Fibroblast of lung (primary cell): ENCODE data around the gene SFT2D2. TPM values are rescaled to one million over a fixed set of nuclear protein-coding genes. Genes with fewer than 3 reads are reported as not detected.

Experiments used
- DNase-seq, 2 donors: peaks; one replicate each; pipeline versions ENCODE4 v3.0.0 to v3.0.0-alpha.2; 2010; ENCODE audit warnings: low read depth in 2 of 2
- H2AFZ ChIP-seq: 2 replicates; pipeline ENCODE4 v1.5.1; 2012; ENCODE audit warnings: low read length, control low read depth, inconsistent platforms
- H3K27ac ChIP-seq: 2 replicates; pipeline ENCODE4 v1.5.1; 2011; ENCODE audit warnings: low read length, control low read depth; ENCODE audit not compliant: insufficient read depth
- H3K27me3 ChIP-seq: 2 replicates; pipeline ENCODE4 v1.5.1; 2011; ENCODE audit warnings: mild to moderate bottlenecking, low read length; ENCODE audit not compliant: control insufficient read depth, insufficient read depth
- H3K36me3 ChIP-seq: 2 replicates; pipeline ENCODE4 v1.5.1; 2011; ENCODE audit warnings: low read length; ENCODE audit not compliant: control insufficient read depth, insufficient read depth
- H3K4me1 ChIP-seq: 2 replicates; pipeline ENCODE4 v1.5.1; 2011; ENCODE audit warnings: low read length; ENCODE audit not compliant: control insufficient read depth, insufficient read depth; ENCODE audit errors: extremely low read depth
- H3K4me2 ChIP-seq: 2 replicates; pipeline ENCODE4 v1.5.1; 2011; ENCODE audit warnings: low read length, control low read depth; ENCODE audit not compliant: insufficient read depth; ENCODE audit errors: extremely low read depth
- H3K4me3 ChIP-seq, 4 experiments: fragments of 200-600 bp in 1 of 4; sonication (generic) in 1 of 4; replicated peaks in 1 of 4; 2 replicates each; pipeline ENCODE4 v1.5.1; 2011 to 2016; ENCODE audit warnings: low read length in 4 of 4, low read depth in 3 of 4, mild to moderate bottlenecking in 3 of 4, control low read depth in 2 of 4, inconsistent platforms in 1 of 4, mixed read lengths in 1 of 4; ENCODE audit not compliant: insufficient read depth in 1 of 4; ENCODE audit errors: control extremely low read depth in 1 of 4
- H3K79me2 ChIP-seq: 2 replicates; pipeline ENCODE4 v1.5.1; 2012; ENCODE audit warnings: mild to moderate bottlenecking, low read length, inconsistent platforms; ENCODE audit not compliant: control insufficient read depth, insufficient read depth
- H3K9ac ChIP-seq: 2 replicates; pipeline ENCODE4 v1.5.1; 2011; ENCODE audit warnings: mild to moderate bottlenecking, low read length, control low read depth; ENCODE audit not compliant: insufficient read depth
- H3K9me3 ChIP-seq: 2 replicates; pipeline ENCODE4 v1.5.1; 2012; ENCODE audit warnings: low read depth, low read length; ENCODE audit not compliant: control insufficient read depth, insufficient read depth
- H4K20me1 ChIP-seq: 2 replicates; pipeline ENCODE4 v1.5.1; 2011; ENCODE audit warnings: low read length; ENCODE audit not compliant: control insufficient read depth, insufficient read depth; ENCODE audit errors: extremely low read depth
- CTCF ChIP-seq, 2 donors: IDR thresholded peaks in 1 of 2; conservative IDR thresholded peaks in 1 of 2; 1 replicate in 1 of 2; 2 replicates in 1 of 2; pipeline ENCODE4 v1.5.1; 2011 to 2012; ENCODE audit warnings: low read length in 2 of 2, control low read depth in 1 of 2, inconsistent platforms in 1 of 2, low read depth in 1 of 2, mild to moderate bottlenecking in 1 of 2
- EZH2 ChIP-seq: IDR thresholded peaks from 2 replicates; pipeline ENCODE4 v1.5.1; 2012; ENCODE audit warnings: low read length, control low read depth, mild to moderate bottlenecking; ENCODE audit errors: missing control alignments
- polyA plus RNA-seq, 2 donors: library from polyadenylated mRNA; depleted of rRNA in 1 of 2; stranded (reverse) in 1 of 2; unstranded in 1 of 2; fragments of >200 nt; gene quantifications; 2 replicates each; pipeline ENCODE4 v1.2.1, GENCODE V29; 2011 to 2012; ENCODE audit warnings: missing spikeins in 1 of 2
- total RNA-seq: library from RNA; depleted of rRNA; stranded (reverse); fragments of >200 nt; gene quantifications from 2 replicates; pipeline ENCODE4 v1.2.1, GENCODE V29; 2014

SFT2D2 gene
- total and polyA plus RNA-seq, 2 donors (not counting 1 experiment from before 2014, with no cell fraction given) = 29.4 to 36.4 TPM

- H4K20me1 ChIP-seq = no peaks in the 10 kb centered on the region
- H3K79me2 ChIP-seq = no peaks in the 10 kb centered on the region
- TF ChIP-seq EZH2 (no peak), CTCF (conservative IDR thresholded peaks at IDR 0.05 in 1 of 2, IDR thresholded peaks at IDR 0.05 in 1 of 2; ENCODE audit: low read depth in 1 of 2, low read length in 2 of 2) (no peak)
- DNase-seq = no peak
- no peak overlapping the region for H3K4me3 ChIP-seq
- H2AFZ ChIP-seq = no peak overlapping the region
- H3K36me3 ChIP-seq = no peaks in the 10 kb centered on the region
- no peak overlapping the region for H3K4me2 ChIP-seq
- H3K27me3 ChIP-seq = no peaks in the 10 kb centered on the region
- no peaks in the 10 kb centered on the region for H3K4me1 ChIP-seq
- no peak overlapping the region for H3K27ac ChIP-seq
- H3K9ac ChIP-seq = no peak overlapping the region
- no peaks in the 10 kb centered on the region for H3K9me3 ChIP-seq
Measured at GRCh38 chr1:168295411-168296114, 69.8 kb downstream of the SFT2D2 start.

- no peak for DNase-seq
- Histone ChIP-seq H3K9me3 (no peaks in the 10 kb centered on the region), H3K79me2 (no peaks in the 10 kb centered on the region), H3K4me1 (peaks cover 2% of the 10 kb centered on the region), H3K9ac (no peak overlapping the region), H2AFZ (no peak overlapping the region), H3K4me2 (no peak overlapping the region), H3K27me3 (no peaks in the 10 kb centered on the region), H3K36me3 (no peaks in the 10 kb centered on the region), H4K20me1 (no peaks in the 10 kb centered on the region), H3K4me3 (no peak overlapping the region), H3K27ac (no peak overlapping the region)
- TF ChIP-seq EZH2 (no peak), CTCF (conservative IDR thresholded peaks at IDR 0.05 in 1 of 2, IDR thresholded peaks at IDR 0.05 in 1 of 2; ENCODE audit: low read depth in 1 of 2, low read length in 2 of 2) (no peak)
Measured at GRCh38 chr1:168297019-168297730, 71.4 kb downstream of the SFT2D2 start.

GRCh38 chr1:168298446-168298845 lies 72.6 kb downstream of the SFT2D2 start:
- no peaks in the 10 kb centered on the region for H3K9me3 ChIP-seq
- no peak overlapping the region for H2AFZ ChIP-seq
- H3K27me3 ChIP-seq = no peaks in the 10 kb centered on the region
- H3K79me2 ChIP-seq = no peaks in the 10 kb centered on the region
- no peak for DNase-seq
- H3K9ac ChIP-seq = no peak overlapping the region
- no peaks in the 10 kb centered on the region for H4K20me1 ChIP-seq
- no peaks in the 10 kb centered on the region for H3K36me3 ChIP-seq
- no peak overlapping the region for H3K4me2 ChIP-seq
- no peak overlapping the region for H3K4me3 ChIP-seq
- TF ChIP-seq EZH2 (no peak), CTCF (conservative IDR thresholded peaks at IDR 0.05 in 1 of 2, IDR thresholded peaks at IDR 0.05 in 1 of 2; ENCODE audit: low read depth in 1 of 2, low read length in 2 of 2) (no peak)
- no peak overlapping the region for H3K27ac ChIP-seq
- H3K4me1 ChIP-seq = peaks cover 2% of the 10 kb centered on the region
